HG03558 (cell line): Measurements from ENCODE around the gene DCAF11.
A peak's percentile ranks its signal among the peaks of the same experiment; 100 is the strongest.

Source experiments
- ATAC-seq: cut with Tn5 transposase; IDR thresholded peaks from one replicate; pipeline ENCODE4 v1.9.1; 2021; ENCODE audit warnings: moderate number of reproducible peaks; ENCODE audit not compliant: unreplicated experiment; ENCODE audit errors: extremely low read depth

The DCAF11 gene

GRCh38 chr14:24151404-24152080 is 37.0 kb downstream of the DCAF11 start:
- no peak for ATAC-seq

- ATAC-seq = no peak
These were observed 40.5 kb downstream of the DCAF11 start for GRCh38 chr14:24155100-24155499.

DNA sequence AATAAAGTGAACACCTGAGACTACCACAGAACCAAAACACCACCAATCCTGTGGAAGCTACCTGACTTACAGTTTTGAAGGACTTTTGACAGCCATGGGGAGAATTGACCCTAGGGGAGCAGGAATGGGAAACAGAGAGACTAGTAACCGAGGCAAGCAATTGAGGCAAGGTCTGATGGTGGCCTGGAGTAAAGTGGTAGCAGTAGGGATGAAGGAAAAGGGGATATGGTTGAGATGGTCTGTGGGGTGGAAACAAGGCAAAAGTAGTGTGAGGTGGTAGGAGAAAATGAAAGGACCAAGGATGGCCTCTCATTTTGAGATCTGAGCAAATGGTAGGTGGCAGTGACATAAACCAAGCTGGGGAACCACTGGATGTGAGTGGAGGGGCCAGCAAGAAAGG is 42.3 kb downstream of the DCAF11 start:
- ATAC-seq = no peak

GRCh38 chr14:24157331-24157730 is 42.8 kb downstream of the DCAF11 start:
- ATAC-seq = no peak

- ATAC-seq = no peak
These were observed 45.4 kb downstream of the DCAF11 start for GRCh38 chr14:24159777-24160498.

GRCh38 chr14:24160499-24160849 is 45.9 kb downstream of the DCAF11 start:
- ATAC-seq = no peak

- peak; percentile 58 for ATAC-seq
These were observed 46.5 kb downstream of the DCAF11 start, which contains the start of gene IRF9 for GRCh38 chr14:24160850-24161804. Gene IRF9, plus strand, starts transcription at chr14:24161265. Its CDS starts 880 bp downstream, at chr14:24162145.

- no peak for ATAC-seq
These were observed 47.5 kb downstream of the DCAF11 start for GRCh38 chr14:24162093-24162492.

DNA sequence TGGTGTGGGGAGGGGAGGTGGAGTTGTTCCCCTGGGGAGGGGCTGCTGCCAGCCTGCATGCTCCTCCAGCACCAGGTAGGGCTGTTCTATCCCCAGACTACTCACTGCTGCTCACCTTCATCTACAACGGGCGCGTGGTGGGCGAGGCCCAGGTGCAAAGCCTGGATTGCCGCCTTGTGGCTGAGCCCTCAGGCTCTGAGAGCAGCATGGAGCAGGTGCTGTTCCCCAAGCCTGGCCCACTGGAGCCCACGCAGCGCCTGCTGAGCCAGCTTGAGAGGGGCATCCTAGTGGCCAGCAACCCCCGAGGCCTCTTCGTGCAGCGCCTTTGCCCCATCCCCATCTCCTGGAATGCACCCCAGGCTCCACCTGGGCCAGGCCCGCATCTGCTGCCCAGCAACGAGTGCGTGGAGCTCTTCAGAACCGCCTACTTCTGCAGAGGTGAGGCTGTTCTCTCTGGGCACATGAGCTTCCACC is 50.0 kb downstream of the DCAF11 start:
- ATAC-seq = no peak

DNA sequence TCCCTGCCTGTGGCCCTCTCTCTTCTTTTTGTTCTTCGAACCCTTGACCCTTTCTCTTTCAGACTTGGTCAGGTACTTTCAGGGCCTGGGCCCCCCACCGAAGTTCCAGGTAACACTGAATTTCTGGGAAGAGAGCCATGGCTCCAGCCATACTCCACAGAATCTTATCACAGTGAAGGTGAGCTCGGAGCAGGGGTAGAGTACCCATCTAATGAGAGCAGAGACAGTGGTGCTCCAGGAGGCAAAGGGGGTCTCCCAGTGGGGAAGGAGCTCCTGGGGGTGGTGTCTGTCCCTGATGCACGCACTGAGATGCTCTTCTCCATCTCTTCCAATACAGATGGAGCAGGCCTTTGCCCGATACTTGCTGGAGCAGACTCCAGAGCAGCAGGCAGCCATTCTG is 51.2 kb downstream of the DCAF11 start:
- no peak for ATAC-seq

DNA sequence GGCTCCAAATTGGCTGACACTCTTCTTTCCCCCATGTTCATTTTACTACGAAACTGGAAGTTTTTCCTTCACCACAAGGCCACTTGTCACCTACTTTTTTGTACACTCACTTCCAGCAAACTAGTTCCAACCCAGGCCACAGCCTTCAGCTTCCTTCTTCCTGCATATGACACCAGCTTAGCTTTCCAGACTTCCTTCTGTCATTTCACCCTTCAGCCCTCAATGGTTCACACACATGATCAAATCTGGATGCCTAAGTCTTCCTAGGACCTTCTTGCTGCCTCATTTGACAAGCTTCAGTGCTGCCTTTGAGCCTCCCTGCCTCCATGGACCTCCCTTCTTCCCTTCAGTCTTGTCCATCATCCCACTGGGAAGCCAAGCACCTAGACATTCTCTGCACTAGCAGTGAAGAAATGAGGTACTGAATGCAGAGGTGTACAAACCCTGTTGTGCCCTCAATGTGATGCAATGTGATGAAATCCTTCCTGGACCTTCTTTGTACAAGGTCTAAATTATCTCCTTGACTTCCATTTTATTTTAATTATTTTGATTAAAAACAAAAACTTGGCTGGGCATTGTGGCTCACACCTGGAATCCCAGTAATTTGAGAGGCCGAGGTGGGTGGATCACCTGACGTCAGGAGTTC is 53.0 kb downstream of the DCAF11 start:
- no peak for ATAC-seq

DNA sequence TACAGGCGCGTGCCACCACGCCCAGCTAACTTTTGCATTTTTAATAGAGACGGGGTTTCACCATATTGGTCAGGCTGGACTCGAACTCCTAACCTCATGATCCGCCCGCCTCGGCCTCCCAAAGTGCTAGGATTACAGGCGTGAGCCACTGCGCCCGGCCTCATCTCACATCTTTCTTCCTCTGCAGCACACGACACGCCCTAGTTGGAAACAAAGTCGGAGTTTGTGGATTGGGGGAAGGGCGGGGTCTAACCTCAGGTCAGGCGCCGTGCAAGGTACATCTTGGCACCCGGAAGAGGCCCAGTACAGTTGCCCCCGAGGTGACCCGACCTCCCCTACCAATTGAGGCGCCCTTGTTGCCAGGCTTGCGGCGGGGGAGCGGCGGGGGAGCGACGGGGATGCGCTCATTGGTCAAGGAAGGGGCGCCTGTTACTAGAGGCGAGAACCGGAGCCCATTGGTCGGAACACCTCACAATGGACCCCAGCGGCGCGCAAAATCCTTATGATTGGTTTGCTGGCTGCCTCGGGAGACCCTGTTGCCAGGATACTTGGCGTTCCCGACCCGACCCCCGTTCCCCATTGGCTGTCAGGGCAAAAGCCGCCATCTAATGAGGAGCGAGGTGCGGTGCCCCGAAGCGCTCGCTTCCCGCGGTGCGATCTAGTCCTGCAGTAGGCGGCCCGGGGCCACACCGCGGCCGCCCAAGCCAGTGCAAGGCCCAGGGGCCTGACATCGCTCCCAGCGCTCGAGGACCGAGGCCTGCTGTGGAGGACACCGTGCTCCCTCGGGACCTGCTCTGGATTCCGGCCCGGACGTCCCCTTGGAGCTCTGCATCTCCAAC is 57.1 kb downstream of the DCAF11 start, which contains the start of gene REC8:
REC8 (plus strand) TSS at position 659 of the 839 bp plus-strand sequence. CDS start 473 bp downstream, outside the sequence.
- ATAC-seq = peak; percentile 79

DNA sequence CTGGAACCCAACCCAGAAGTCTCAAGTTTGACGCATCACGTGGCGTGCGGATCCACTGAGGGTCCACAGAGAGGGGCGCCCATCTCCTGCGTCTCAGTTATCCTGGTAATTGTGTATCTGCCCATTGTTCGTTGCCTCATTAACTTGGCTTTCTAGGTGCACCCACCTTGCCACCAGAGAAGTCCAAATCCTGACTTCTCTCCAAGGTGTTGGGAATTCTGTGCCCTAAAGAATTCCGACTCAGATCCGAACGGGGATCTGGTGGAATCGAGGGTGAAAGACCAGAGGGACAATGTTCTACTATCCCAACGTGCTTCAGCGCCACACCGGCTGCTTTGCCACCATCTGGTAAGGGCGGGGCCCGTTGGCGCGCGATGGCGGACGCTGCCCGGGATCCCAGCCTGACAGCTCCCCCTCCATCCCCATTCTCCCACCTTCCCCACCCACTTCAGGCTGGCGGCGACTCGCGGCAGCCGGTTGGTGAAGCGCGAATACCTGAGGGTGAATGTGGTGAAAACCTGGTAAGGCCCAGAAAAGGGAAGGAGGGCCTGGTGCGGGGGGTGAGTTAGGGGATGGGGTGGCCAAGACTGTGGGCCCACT is 57.8 kb downstream of the DCAF11 start:
- ATAC-seq = no peak

GRCh38 chr14:24172871-24173281 is 58.3 kb downstream of the DCAF11 start:
- ATAC-seq = no peak
